CD1c-positive myeloid dendritic cell (primary cell): ENCODE data around the gene FGF22.
"Not testable (repeated sequence)": the region's sequence is repeated elsewhere in the genome, so short reads cannot be mapped to it uniquely, and the experiment has no call there.

Experiments
- DNase-seq: peaks from one replicate; pipeline ENCODE4 v3.0.0-alpha.2; 2016; ENCODE audit errors: extremely low spot score

The FGF22 gene

GRCh38 chr19:621819-622218, 17.9 kb upstream of the FGF22 start:
- DNase-seq = no peak

GRCh38 chr19:622666-623065, 17.0 kb upstream of the FGF22 start:
- DNase-seq = no peak

GRCh38 chr19:623175-623916, 16.3 kb upstream of the FGF22 start:
- DNase-seq = no peak

DNA sequence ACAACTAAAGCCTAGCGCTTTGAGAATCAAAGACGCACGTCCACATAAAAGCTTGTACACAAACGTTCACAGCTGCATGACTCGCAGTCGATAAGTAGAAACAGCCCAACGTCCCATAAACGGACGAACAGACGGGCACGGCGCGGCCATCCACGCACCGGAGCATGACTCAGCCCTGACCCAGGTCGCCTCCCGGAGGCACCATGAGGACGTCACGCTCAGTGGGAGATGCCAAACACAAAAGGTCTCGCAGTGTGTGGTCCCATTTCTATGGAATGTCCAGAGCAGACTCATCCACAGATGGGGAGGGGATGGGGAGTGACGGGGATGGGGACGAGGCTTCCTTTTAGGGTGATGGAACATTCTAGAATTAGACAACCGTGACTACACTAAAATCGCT, 15.7 kb upstream of the FGF22 start:
- no peak for DNase-seq

- no peak for DNase-seq
These were observed 15.1 kb upstream of the FGF22 start for GRCh38 chr19:624433-625109.

DNA sequence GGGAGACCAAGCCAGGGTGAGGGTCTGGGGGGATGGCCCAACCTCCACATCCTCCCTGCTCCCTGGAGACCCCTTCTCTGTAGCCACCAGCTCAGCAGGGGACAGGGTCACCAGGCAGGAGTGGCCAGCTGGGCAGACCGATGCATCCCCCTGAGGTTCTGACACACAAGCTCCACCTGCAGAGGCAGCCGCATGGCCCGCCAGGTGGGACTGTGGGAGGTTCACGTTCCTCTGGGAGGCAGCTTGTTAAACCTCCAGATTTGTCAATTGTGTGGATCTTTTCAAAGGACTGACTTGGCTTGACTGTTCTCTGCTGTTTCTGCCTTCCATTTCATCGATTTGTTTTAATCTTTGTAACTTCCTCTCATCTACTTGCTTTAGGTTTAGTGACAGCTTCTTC, 14.4 kb upstream of the FGF22 start:
- DNase-seq = no peak

- DNase-seq = not testable (repeated sequence)
These were observed 13.1 kb upstream of the FGF22 start for GRCh38 chr19:626566-626965.

- DNase-seq = no peak
These were observed 11.5 kb upstream of the FGF22 start for GRCh38 chr19:628168-628567.

DNA sequence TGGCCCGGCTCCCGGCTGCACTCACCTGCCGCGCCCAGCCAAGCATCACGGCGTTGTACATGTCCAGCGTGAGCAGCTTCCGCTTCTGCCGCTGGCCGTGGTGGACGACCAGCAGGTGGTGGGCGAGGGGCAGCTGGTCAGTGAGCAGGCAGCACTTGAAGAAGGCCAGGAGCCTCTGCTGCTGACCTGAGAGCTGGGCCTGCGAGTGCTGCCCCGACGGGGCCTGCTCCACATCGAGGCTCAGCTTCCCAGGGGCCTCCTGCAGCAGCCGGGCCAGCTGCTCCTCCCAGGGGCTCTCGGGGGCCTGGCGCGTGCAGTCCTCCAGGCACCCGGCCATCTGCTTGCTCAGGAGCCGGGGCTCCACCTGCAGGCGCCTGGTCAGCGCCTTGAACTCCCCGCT, 10.2 kb upstream of the FGF22 start:
- not testable (repeated sequence) for DNase-seq

DNA sequence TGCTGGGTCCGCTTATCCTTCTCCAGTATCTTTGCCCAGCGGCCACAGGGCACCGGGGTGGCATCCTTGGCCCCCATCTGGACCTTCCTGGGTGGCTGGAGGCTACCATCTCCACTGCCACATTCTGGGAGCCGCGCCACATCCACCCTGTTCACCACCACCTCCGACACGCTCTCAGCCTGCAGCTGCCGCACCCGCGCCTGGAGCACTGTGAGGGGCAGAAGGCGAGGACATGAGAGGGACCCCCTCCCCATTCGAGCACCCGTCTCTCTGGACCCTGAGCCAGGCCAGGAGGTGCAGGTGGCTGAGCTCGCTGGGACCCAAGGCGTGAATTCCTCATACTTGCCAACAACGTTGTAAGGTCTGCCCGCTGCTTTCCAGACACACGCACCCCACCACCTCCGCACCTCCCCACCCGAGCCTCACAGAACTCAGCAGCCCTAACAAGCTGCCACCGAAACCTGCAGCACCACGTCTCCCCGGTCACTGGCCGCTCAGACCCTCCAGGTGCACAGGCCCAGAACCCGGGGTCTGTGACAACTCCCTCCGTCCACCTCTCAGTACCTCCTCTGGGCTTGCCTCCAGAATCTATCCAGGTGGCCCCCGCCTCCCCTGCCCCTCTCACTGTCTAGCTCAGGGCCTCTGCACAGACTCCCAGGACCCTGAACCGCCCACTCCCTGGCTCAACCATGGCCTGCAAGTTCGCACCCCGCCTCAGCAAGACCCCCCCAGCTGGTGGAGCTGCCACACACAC, 9.5 kb upstream of the FGF22 start:
- DNase-seq = no peak

- peak; percentile 71 for DNase-seq
These were observed 7.1 kb upstream of the FGF22 start for GRCh38 chr19:632579-633067.

DNA sequence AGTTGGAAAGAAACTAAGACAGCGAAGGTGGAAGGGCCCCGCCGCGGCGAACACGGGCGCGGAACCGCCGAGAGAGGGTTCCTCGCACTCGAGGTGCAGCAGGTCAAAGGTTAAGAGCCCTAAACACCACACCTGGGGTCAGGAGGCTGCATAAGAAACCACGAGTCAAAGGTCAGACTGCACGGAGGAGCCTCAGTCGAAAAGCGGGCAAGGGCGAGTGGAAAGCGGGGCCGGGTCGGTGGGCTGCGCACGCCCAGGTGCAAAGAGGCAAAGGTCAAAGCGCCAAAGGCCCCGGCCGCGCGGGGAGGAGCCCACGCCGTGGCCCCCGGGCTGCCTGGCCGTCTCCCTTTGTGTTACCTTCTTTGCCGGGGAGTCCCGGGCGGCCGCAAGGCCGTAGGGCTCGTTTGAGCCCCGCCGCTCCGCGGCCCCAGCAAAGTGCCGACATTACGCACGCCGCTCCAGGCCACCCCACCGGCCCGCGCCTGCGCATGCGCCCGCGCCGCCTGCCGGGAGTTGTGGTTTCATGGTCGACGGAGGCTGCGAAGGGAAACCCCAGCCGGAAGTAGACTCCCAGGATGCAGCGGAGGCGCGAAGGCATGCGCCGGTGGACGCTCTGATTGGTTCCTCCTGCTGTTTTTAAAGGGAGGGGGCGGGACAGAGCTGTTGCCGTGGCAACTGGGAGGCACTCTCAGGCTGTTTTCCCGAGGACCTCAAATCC, 6.5 kb upstream of the FGF22 start, which contains the start of gene POLRMT:
POLRMT (minus strand) TSS at position 470 of the 718 bp plus-strand sequence; CDS start at position 445, 25 bp downstream.
- peak; percentile 99 for DNase-seq

DNA sequence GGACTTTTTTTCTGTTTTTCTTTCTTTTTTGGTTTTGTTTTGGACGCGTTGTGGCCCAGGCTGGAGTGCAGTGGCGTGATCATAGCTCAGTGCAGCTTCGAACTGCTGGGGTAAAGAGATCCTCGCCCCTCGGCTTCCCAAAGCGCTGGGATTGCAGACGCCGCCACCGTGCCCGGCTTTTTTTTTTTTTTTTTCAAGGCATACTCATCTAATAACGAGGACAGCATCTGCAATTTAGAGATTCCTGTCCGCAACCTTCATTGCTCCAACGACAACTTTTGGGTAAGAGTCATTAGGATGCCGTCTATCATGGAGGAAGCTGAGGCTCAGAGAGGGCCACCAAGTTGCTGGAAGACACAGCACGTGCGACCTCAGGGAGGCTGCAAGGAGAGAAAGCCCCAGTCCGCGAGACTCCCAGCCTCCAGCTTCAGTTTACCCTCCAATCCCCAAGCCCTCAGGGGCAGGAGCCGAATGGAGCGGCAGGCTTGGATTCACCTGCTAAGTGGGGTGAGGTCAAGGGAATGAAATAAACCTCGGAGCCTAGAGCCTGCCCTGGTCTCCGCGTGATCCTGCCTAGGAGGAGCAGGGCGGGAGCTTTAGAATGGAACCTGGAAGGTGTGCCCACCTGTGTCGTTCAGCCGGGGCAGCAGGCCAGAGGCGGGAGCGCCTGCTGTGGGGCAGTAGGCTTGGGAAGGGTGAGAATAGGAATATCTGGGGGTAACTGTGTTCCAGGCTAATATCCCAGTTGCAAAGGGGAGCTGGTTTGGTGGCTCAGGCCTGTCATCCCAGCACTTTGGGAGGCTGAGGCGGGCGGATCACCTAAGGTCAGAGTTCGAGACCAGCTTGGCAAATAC, 5.7 kb upstream of the FGF22 start:
- peak; percentile 5 for DNase-seq

- DNase-seq = no peak
These were observed 4.6 kb upstream of the FGF22 start for GRCh38 chr19:634975-635652.

- DNase-seq = no peak
These were observed 800 bp upstream of the FGF22 start for GRCh38 chr19:638906-639252.

DNA sequence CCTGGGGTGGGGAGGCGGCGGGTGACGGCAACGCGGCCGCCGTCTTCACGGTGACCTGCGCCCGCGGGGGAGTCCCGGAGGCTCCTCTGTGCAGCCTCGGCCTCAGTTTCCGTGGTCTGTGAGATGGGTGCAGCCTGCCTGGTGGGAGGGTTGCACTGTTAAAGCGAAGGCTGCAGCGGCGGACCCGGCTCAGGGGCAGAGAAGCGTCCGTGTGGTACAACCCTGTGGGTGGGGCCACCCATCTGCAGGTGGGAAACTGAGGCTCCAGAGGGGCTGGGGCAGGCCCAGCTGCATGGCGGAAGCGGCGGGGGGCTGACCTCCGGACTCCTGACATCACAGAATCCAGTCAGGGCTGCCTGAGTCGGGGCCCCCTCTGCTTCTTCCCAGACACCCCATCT, 481 bp downstream of the FGF22 start:
- DNase-seq = no peak

DNA sequence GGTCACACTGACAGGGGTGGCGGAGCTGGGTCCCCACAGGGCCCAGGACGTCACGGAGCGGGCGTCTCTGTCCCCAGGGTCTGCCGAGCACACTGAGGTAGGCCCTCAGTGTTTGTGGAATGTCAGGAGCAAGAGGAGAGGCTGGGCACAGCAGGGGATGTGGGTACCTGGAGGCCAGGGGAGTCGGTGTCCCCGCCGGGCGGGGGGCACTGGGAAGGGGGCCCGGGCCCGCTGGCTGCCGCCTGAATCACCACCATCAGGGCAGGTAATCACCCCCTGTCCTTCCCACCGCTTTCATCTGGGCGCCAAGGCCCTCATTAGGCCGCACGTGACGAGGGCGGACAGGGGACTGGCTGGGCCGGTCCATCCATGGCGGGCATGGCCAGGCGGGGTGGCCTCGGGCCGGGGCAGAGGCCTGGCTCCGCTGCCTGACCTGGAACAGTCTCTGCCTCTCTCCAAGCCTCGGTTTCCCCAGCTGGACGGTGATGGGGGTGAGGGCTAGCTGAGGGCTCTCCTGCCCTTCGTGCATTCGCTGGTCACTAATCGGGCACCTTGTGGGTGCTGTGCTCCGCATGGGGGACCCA, 1.0 kb downstream of the FGF22 start:
- no peak for DNase-seq

DNA sequence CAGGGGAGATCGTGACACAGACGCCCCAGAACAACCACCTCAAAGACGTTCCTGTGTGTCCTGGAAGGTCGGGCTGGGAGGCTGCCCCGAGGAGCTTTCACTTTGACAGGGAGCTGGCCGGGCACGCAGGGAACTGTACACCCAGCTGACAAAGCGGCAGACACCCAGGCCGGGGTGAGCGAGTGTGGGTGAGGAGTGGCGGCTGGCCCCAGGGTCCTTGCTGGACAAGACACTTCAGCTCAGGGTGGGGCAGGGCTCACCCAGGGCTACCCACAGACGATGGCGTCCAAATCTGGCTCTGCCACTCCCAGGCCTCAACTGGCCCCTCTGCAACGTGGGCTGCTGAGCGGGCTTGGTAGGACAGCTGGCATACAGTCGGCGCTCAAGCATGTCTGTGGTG, 2.0 kb downstream of the FGF22 start:
- no peak for DNase-seq

GRCh38 chr19:642767-643727, 3.4 kb downstream of the FGF22 start:
- DNase-seq = no peak
